ENCODE results near the gene KCNJ9. TPM values are rescaled to one million over a fixed set of nuclear protein-coding genes. Genes with fewer than 3 reads are reported as not detected.
"Not testable (repeated sequence)": the region's sequence is repeated elsewhere in the genome, so short reads cannot be mapped to it uniquely, and the experiment has no call there.

The KCNJ9 gene
- polyA plus RNA-seq, 4 donors, result 0.04 to 0.19 TPM; not detected in 2

DNA sequence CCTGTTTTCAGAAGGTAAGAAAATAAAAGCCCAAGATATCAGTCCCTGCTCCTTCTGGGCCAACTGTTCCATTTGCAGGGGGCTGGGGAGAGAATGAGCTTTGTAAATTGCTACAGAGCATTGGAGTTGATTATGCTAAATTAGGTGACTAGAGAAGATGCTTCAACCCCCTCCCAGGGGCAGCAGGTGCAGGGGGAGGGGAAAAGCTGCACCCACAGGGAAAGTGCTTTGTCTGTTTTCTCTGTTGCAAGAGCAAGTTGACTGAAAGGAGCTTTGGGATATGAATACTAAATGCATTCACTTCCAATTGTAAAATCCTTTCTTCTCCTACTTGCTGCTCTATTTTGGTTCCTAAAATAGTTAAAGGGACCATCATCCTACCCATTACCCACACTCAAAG is 33.0 kb upstream of the KCNJ9 start:
- DNase-seq (no peak), FAIRE-seq (no peak)
- peaks cover 0 to 18% (median 0%) of the 10 kb centered on the region in 3 donors for H3K27me3 ChIP-seq (ENCODE audit: control insufficient read depth in 3 of 3, insufficient read depth in 3 of 3, low read length in 3 of 3)
- no peak overlapping the region for H3K27ac ChIP-seq (ENCODE audit: low read depth in 1 of 3, low read length in 2 of 3)
- H3K4me3 ChIP-seq (ENCODE audit: low read depth in 1 of 3, low read length in 3 of 3), result no peak overlapping the region
- H3K9me3 ChIP-seq (ENCODE audit: control insufficient read depth in 2 of 2, insufficient read depth in 1 of 2, low read depth in 1 of 2, low read length in 1 of 2), result no peaks in the 10 kb centered on the region
- H3K36me3 ChIP-seq (ENCODE audit: control insufficient read depth in 3 of 3, insufficient read depth in 2 of 3, low read depth in 1 of 3, low read length in 3 of 3), result no peaks in the 10 kb centered on the region
- peaks cover 0 to 17% (median 9%) of the 10 kb centered on the region in 3 donors for H3K4me1 ChIP-seq (ENCODE audit: control insufficient read depth in 3 of 3, insufficient read depth in 2 of 3, low read depth in 1 of 3, low read length in 2 of 3)

DNA sequence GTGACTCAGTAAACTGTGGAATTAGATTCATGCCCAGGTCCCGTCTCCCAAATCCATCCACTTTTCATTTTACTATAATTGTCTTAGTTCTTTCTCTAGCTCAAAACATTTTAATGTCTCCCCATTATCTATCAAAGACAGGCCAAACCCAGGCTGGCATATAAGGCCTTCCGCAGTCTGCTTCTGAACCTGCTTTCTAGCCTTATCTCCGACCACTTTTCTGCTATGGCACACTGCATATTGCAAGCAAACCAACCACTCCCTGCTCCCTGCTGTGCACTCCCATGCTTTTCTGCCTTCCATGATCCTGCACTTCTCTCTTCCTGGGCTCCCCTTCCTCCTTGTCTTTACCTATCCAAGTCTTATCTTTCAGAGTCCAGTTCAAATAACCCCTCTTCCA is 32.2 kb upstream of the KCNJ9 start:
- H3K27me3 ChIP-seq (ENCODE audit: control insufficient read depth in 3 of 3, insufficient read depth in 3 of 3, low read length in 3 of 3), result peaks cover 0 to 23% (median 0%) of the 10 kb centered on the region in 3 donors
- DNase-seq, result no peak
- no peaks in the 10 kb centered on the region for H3K9me3 ChIP-seq (ENCODE audit: control insufficient read depth in 2 of 2, insufficient read depth in 1 of 2, low read depth in 1 of 2, low read length in 1 of 2)
- H3K27ac ChIP-seq (ENCODE audit: low read depth in 1 of 3, low read length in 2 of 3), result no peak overlapping the region
- 82 to 91% (median 83%) methylated on average over 3 of the region's 3 CpGs for WGBS, 3 donors
- H3K4me3 ChIP-seq (ENCODE audit: low read depth in 1 of 3, low read length in 3 of 3), result no peak overlapping the region
- FAIRE-seq, result no peak
- H3K4me1 ChIP-seq (ENCODE audit: control insufficient read depth in 3 of 3, insufficient read depth in 2 of 3, low read depth in 1 of 3, low read length in 2 of 3), result peaks cover 0 to 17% (median 9%) of the 10 kb centered on the region in 3 donors
- no peaks in the 10 kb centered on the region for H3K36me3 ChIP-seq (ENCODE audit: control insufficient read depth in 3 of 3, insufficient read depth in 2 of 3, low read depth in 1 of 3, low read length in 3 of 3)

DNA sequence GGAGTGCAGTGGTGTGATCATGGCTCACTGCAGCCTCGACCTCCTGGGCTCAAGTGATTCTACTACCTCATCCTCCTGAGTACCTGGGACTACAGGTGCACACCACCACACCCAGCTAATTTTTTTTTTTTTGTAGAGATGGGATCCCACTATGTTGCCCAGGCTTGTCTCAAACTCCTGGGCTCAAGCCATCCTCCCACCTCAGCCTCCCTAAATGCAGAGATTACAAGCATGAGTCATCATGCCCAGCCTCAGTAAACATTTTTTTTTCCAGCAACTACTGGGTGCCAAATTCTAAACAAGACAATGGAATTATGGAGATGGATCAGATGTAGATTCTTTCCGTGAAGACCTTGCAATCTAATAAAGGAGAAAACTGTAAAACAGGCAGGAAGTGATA is 31.2 kb upstream of the KCNJ9 start:
- H3K27ac ChIP-seq (ENCODE audit: low read depth in 1 of 3, low read length in 2 of 3); H3K4me3 ChIP-seq (ENCODE audit: low read depth in 1 of 3, low read length in 3 of 3); H3K36me3 ChIP-seq (ENCODE audit: control insufficient read depth in 3 of 3, insufficient read depth in 2 of 3, low read depth in 1 of 3, low read length in 3 of 3); DNase-seq; FAIRE-seq; H3K9me3 ChIP-seq (ENCODE audit: control insufficient read depth in 2 of 2, insufficient read depth in 1 of 2, low read depth in 1 of 2, low read length in 1 of 2): not testable (repeated sequence)
- H3K27me3 ChIP-seq (ENCODE audit: control insufficient read depth in 3 of 3, insufficient read depth in 3 of 3, low read length in 3 of 3), result peaks cover 0 to 23% (median 0%) of the 10 kb centered on the region in 3 donors
- WGBS, 3 donors, result 69 to 80% (median 78%) methylated on average over 2 of the region's 2 CpGs
- peaks cover 0 to 17% (median 9%) of the 10 kb centered on the region in 3 donors for H3K4me1 ChIP-seq (ENCODE audit: control insufficient read depth in 3 of 3, insufficient read depth in 2 of 3, low read depth in 1 of 3, low read length in 2 of 3)

DNA sequence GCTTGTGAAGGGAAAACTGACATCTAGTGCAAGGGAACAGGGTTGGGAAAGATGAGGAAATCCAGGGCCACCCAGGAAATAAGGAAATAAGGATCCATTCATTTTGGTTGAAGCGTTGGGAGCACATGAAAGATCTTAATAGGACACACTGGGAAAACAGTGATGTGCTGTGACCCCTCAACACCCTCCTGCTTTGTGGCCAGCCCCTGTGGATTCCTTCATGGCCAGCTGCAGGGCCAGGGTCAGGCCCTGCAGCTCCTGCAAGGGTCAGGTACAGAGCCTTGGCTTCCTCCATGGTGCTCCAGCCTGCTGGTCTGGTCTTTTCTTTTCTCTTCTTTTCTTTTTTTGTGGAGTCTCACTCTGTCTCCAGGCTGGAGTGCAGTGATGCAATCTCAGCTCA is 30.7 kb upstream of the KCNJ9 start:
- 76 to 84% (median 82%) methylated on average over 1 of the region's 1 CpG for WGBS, 3 donors
- FAIRE-seq (no peak), DNase-seq (no peak)
- Histone ChIP-seq H3K27me3 (ENCODE audit: control insufficient read depth in 3 of 3, insufficient read depth in 3 of 3, low read length in 3 of 3) (peaks cover 0 to 25% (median 0%) of the 10 kb centered on the region in 3 donors), H3K4me3 (ENCODE audit: low read depth in 1 of 3, low read length in 3 of 3) (no peak overlapping the region), H3K36me3 (ENCODE audit: control insufficient read depth in 3 of 3, insufficient read depth in 2 of 3, low read depth in 1 of 3, low read length in 3 of 3) (no peaks in the 10 kb centered on the region), H3K9me3 (ENCODE audit: control insufficient read depth in 2 of 2, insufficient read depth in 1 of 2, low read depth in 1 of 2, low read length in 1 of 2) (no peaks in the 10 kb centered on the region), H3K27ac (ENCODE audit: low read depth in 1 of 3, low read length in 2 of 3) (no peak overlapping the region), H3K4me1 (ENCODE audit: control insufficient read depth in 3 of 3, insufficient read depth in 2 of 3, low read depth in 1 of 3, low read length in 2 of 3) (peaks cover 0 to 17% (median 9%) of the 10 kb centered on the region in 3 donors)

- FAIRE-seq (no peak), DNase-seq (no peak)
- Histone ChIP-seq H3K4me3 (ENCODE audit: low read depth in 1 of 3, low read length in 3 of 3) (no peak overlapping the region), H3K27me3 (ENCODE audit: control insufficient read depth in 3 of 3, insufficient read depth in 3 of 3, low read length in 3 of 3) (peaks cover 0 to 35% (median 0%) of the 10 kb centered on the region in 3 donors), H3K36me3 (ENCODE audit: control insufficient read depth in 3 of 3, insufficient read depth in 2 of 3, low read depth in 1 of 3, low read length in 3 of 3) (no peaks in the 10 kb centered on the region), H3K9me3 (ENCODE audit: control insufficient read depth in 2 of 2, insufficient read depth in 1 of 2, low read depth in 1 of 2, low read length in 1 of 2) (no peaks in the 10 kb centered on the region), H3K4me1 (ENCODE audit: control insufficient read depth in 3 of 3, insufficient read depth in 2 of 3, low read depth in 1 of 3, low read length in 2 of 3) (no peaks in the 10 kb centered on the region), H3K27ac (ENCODE audit: low read depth in 1 of 3, low read length in 2 of 3) (no peak overlapping the region)
- WGBS, 3 donors, result 59 to 78% (median 70%) methylated on average over 6 of the region's 6 CpGs
These were observed 28.4 kb upstream of the KCNJ9 start for GRCh38 chr1:160052936-160053335.

DNA sequence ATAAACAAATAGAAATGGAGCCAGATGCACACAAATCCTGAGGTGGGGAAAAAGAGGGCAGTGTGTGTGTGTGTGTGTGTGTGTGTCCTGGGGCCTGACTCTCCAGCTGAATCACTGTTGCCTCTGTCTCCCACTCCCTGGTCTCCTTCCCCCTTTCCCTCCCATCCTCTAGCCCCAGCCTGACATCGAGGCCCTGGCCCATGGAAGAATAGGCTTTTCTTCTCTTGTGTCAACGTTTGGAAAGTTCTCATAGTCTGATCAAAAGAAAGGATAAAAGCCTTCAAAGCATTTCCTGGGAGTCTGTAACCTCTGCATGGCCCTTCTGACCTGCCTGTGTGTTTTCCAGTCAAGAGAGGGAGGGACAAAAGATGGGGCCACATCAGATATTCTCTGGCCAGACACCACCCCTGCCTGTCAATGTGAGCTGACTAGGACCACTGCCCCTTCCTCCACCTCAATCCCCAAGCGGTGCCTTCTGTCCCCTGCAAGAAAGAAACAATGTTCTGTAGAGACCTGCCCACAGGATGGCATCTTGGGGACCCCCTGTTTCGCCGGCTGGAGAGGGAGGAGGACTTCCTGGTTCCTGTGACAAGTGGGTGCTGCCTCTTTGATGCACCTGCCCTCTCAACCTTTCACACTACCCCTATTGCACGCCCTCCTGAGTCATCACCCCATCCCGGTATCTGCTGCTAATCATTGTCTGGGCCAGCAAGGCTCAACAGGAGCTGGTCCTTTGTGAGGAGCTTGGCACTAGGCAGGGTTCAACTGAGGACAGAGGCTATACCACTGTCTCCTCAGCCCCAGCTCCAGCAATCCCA is 27.6 kb upstream of the KCNJ9 start:
- H3K9me3 ChIP-seq (ENCODE audit: control insufficient read depth in 2 of 2, insufficient read depth in 1 of 2, low read depth in 1 of 2, low read length in 1 of 2), result no peaks in the 10 kb centered on the region
- no peak for DNase-seq
- no peak for FAIRE-seq

DNA sequence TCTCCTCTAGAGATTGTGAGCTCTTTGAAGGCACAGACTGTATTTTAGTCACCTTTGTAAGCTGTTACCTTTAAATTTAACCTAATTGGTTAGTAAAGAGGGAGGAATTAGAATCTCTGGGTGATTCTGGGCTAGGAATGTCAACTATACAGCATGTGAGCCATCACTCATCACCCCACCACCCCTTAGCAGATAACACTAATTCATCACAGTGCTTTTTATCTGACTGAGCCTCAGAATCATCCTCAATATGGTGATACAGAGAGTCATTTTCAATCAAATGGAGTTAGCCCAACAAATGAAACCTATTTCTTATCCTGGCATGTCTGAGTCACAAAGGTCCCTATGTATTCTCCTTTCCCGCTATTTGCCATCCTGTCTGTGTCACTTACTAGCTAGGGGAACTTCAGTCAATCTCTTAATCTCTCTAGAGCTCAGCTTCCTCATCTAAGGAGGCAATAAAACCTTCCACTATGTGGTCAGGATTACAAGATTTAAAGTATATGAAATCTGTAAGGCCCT is 24.6 kb upstream of the KCNJ9 start:
- 74 to 87% (median 76%) methylated on average over 1 of the region's 1 CpG for WGBS, 3 donors
- Histone ChIP-seq H3K27ac (ENCODE audit: low read depth in 1 of 3, low read length in 2 of 3) (no peak overlapping the region), H3K27me3 (ENCODE audit: control insufficient read depth in 3 of 3, insufficient read depth in 3 of 3, low read length in 3 of 3) (peaks cover 0 to 35% (median 0%) of the 10 kb centered on the region in 3 donors)

More for the DNA sequence above, 27.6 kb upstream of the KCNJ9 start:
- Histone ChIP-seq H3K4me3 (ENCODE audit: low read depth in 1 of 3, low read length in 3 of 3) (no peak overlapping the region), H3K36me3 (ENCODE audit: control insufficient read depth in 3 of 3, insufficient read depth in 2 of 3, low read depth in 1 of 3, low read length in 3 of 3) (no peaks in the 10 kb centered on the region), H3K27ac (ENCODE audit: low read depth in 1 of 3, low read length in 2 of 3) (no peak overlapping the region), H3K27me3 (ENCODE audit: control insufficient read depth in 3 of 3, insufficient read depth in 3 of 3, low read length in 3 of 3) (peaks cover 0 to 39% (median 0%) of the 10 kb centered on the region in 3 donors), H3K4me1 (ENCODE audit: control insufficient read depth in 3 of 3, insufficient read depth in 2 of 3, low read depth in 1 of 3, low read length in 2 of 3) (no peaks in the 10 kb centered on the region)
- WGBS, 3 donors, result 35 to 48% (median 44%) methylated on average over 7 of the region's 7 CpGs

GRCh38 chr1:160058087-160058486 is 23.3 kb upstream of the KCNJ9 start:
- WGBS, 3 donors, result 41 to 47% (median 41%) methylated on average over 2 of the region's 2 CpGs
- Histone ChIP-seq H3K27ac (ENCODE audit: low read depth in 1 of 3, low read length in 2 of 3) (no peak overlapping the region), H3K4me1 (ENCODE audit: control insufficient read depth in 3 of 3, insufficient read depth in 2 of 3, low read depth in 1 of 3, low read length in 2 of 3) (no peaks in the 10 kb centered on the region), H3K36me3 (ENCODE audit: control insufficient read depth in 3 of 3, insufficient read depth in 2 of 3, low read depth in 1 of 3, low read length in 3 of 3) (no peaks in the 10 kb centered on the region), H3K4me3 (ENCODE audit: low read depth in 1 of 3, low read length in 3 of 3) (no peak overlapping the region), H3K9me3 (ENCODE audit: control insufficient read depth in 2 of 2, insufficient read depth in 1 of 2, low read depth in 1 of 2, low read length in 1 of 2) (no peaks in the 10 kb centered on the region), H3K27me3 (ENCODE audit: control insufficient read depth in 3 of 3, insufficient read depth in 3 of 3, low read length in 3 of 3) (peaks cover 0 to 24% (median 0%) of the 10 kb centered on the region in 3 donors)
- DNase-seq, result no peak
- FAIRE-seq, result no peak

More for the DNA sequence above, 24.6 kb upstream of the KCNJ9 start:
- FAIRE-seq (no peak), DNase-seq (no peak)
- Histone ChIP-seq H3K36me3 (ENCODE audit: control insufficient read depth in 3 of 3, insufficient read depth in 2 of 3, low read depth in 1 of 3, low read length in 3 of 3) (no peaks in the 10 kb centered on the region), H3K4me1 (ENCODE audit: control insufficient read depth in 3 of 3, insufficient read depth in 2 of 3, low read depth in 1 of 3, low read length in 2 of 3) (no peaks in the 10 kb centered on the region), H3K4me3 (ENCODE audit: low read depth in 1 of 3, low read length in 3 of 3) (no peak overlapping the region), H3K9me3 (ENCODE audit: control insufficient read depth in 2 of 2, insufficient read depth in 1 of 2, low read depth in 1 of 2, low read length in 1 of 2) (no peaks in the 10 kb centered on the region)

Measured in small intestine (tissue), 7 donors.